NCI-H1105 treated with DMSO at 0.1 percent for 48 hours (cell line): ENCODE measurements around the gene KRTAP3-2.
A peak's percentile ranks its signal among the peaks of the same experiment; 100 is the strongest.

ENCODE experiments used
- DNase-seq: peaks from one replicate; lab custom pipeline; 2025; lab: John Stamatoyannopoulos, UW

The KRTAP3-2 gene

GRCh38 chr17:40963838-40964237, 35.9 kb downstream of the KRTAP3-2 start:
- no peak for DNase-seq

GRCh38 chr17:40962059-40962561, 37.6 kb downstream of the KRTAP3-2 start:
- no peak for DNase-seq

GRCh38 chr17:40961591-40961990, 38.1 kb downstream of the KRTAP3-2 start:
- no peak for DNase-seq

GRCh38 chr17:40960144-40960543, 39.6 kb downstream of the KRTAP3-2 start:
- no peak for DNase-seq

GRCh38 chr17:40958086-40958953, 41.4 kb downstream of the KRTAP3-2 start:
- DNase-seq = no peak

GRCh38 chr17:40956401-40957254, 43.1 kb downstream of the KRTAP3-2 start:
- DNase-seq = no peak

- DNase-seq = no peak
Measured at GRCh38 chr17:40953881-40954280, 45.8 kb downstream of the KRTAP3-2 start.

- no peak for DNase-seq
Measured at GRCh38 chr17:40952661-40953060, 47.0 kb downstream of the KRTAP3-2 start.

- DNase-seq = no peak
Measured at GRCh38 chr17:40952154-40952553, 47.6 kb downstream of the KRTAP3-2 start.

GRCh38 chr17:40951011-40951622, 48.6 kb downstream of the KRTAP3-2 start:
- no peak for DNase-seq

- no peak for DNase-seq
Measured at GRCh38 chr17:40950176-40950575, 49.5 kb downstream of the KRTAP3-2 start.

GRCh38 chr17:40949418-40949817, 50.3 kb downstream of the KRTAP3-2 start:
- DNase-seq = peak; percentile 70
